Measurements from ENCODE around the gene TMEM18. TPM values are rescaled to one million over a fixed set of nuclear protein-coding genes. Genes with fewer than 3 reads are reported as not detected.
A peak's percentile ranks its signal among the peaks of the same experiment; 100 is the strongest.

The TMEM18 gene
- total RNA-seq, 4 donors from 2014 or later, result 10.8 to 49.7 (median 34.3) TPM

GRCh38 chr2:714005-714741 is 37.0 kb upstream of the TMEM18 start:
- Histone ChIP-seq H3K4me1 (no peaks in the 10 kb centered on the region), H3K36me3 (no peaks in the 10 kb centered on the region), H3K9me3 (no peaks in the 10 kb centered on the region), H3K4me3 (no peak overlapping the region), H3K27me3 (no peaks in the 10 kb centered on the region), H3K27ac (no peak overlapping the region)
- DNase-seq, result peak in 1 of 2 donors; percentile 61
- TF ChIP-seq POLR2A (IDR thresholded peaks at IDR 0.05), result no peak
- TF ChIP-seq, protein P1, sequence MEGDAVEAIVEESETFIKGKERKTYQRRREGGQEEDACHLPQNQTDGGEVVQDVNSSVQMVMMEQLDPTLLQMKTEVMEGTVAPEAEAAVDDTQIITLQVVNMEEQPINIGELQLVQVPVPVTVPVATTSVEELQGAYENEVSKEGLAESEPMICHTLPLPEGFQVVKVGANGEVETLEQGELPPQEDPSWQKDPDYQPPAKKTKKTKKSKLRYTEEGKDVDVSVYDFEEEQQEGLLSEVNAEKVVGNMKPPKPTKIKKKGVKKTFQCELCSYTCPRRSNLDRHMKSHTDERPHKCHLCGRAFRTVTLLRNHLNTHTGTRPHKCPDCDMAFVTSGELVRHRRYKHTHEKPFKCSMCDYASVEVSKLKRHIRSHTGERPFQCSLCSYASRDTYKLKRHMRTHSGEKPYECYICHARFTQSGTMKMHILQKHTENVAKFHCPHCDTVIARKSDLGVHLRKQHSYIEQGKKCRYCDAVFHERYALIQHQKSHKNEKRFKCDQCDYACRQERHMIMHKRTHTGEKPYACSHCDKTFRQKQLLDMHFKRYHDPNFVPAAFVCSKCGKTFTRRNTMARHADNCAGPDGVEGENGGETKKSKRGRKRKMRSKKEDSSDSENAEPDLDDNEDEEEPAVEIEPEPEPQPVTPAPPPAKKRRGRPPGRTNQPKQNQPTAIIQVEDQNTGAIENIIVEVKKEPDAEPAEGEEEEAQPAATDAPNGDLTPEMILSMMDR (IDR thresholded peaks at IDR 0.05), result peak; percentile 24 to 62 (median 54)
- intact Hi-C loops (cut with DNase I; ENCODE audit: low total_unique reads), result no loop called here

DNA sequence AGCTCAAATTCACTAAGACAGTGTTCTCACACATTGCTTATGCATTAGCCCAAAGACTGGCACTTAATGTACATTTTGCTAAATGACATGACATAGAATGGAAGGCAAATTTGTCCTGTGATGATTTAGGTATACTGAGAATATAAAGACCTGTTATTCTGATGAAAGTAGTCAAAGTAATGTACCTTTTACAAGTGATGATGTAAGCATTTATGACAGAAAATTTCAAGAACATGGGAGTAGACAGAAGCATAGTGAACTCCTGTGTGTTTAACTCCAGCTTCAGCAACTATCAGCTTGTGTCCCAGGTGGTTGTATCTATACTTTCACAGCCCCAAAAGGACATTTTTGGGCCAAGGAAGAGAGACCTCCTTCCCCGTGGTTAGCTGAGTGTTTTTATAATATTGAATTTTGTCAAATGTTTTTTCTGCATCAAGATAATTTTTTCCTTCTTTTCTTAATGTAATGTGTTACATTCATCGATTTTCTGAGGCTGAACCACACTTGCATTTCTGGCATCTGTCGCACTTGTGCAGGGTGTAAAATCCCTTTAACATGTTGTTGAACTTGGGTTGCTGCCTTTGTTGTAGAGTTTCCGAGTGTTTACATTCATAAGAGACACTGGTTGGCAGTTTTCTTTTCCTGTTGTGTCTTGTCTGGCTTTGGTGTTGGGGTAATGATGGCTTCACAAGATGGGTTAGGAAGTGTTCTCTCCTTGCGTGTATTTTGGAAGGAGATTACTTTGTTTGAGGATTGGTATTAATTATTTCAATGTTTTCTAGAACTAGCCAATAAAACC is 33.9 kb upstream of the TMEM18 start:
- Histone ChIP-seq H3K27me3 (no peaks in the 10 kb centered on the region), H3K27ac (no peak overlapping the region), H3K36me3 (no peaks in the 10 kb centered on the region), H3K4me3 (no peak overlapping the region), H3K9me3 (no peaks in the 10 kb centered on the region), H3K4me1 (no peaks in the 10 kb centered on the region)
- intact Hi-C loops (cut with DNase I; ENCODE audit: low total_unique reads), result no loop called here
- TF ChIP-seq, protein P1 (IDR thresholded peaks at IDR 0.05), result no peak
- TF ChIP-seq POLR2A (IDR thresholded peaks at IDR 0.05), result no peak
- DNase-seq, result no peak

DNA sequence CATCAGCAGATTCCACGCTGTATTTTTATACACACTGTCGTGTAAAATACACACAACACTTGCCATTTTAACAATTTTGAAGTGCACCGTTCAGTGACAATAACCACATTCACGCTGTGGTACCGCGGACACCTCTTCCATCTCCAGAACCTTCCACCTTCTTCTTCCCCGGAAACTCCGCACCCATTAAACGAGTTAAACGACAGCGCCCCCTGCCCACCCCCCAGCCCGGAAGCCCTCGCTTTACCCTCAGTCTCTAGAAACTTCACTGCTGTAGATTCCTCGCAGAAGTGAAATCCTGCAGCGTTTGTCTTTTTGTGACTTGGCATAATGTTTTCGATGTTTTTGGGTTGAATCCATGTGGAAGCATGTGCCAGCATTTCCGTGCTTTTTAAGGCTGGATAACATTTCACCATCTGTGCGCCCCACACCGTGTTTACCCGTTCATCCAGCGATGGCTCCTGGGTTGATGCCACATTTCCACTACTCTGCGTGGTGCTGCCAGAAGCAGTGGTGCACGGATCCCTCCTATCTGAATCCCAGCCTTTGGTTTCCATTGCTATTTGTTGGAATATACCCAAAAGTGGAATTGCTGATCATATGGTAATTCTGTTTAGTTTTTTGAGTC is 32.0 kb upstream of the TMEM18 start:
- intact Hi-C loops (cut with DNase I; ENCODE audit: low total_unique reads), result no loop called here
- Histone ChIP-seq H3K9me3 (no peaks in the 10 kb centered on the region), H3K27me3 (no peaks in the 10 kb centered on the region), H3K4me3 (no peak overlapping the region), H3K36me3 (no peaks in the 10 kb centered on the region), H3K27ac (no peak overlapping the region), H3K4me1 (no peaks in the 10 kb centered on the region)
- no peak for TF ChIP-seq POLR2A (IDR thresholded peaks at IDR 0.05)
- TF ChIP-seq, protein P1 (IDR thresholded peaks at IDR 0.05), result no peak
- DNase-seq, result no peak

DNA sequence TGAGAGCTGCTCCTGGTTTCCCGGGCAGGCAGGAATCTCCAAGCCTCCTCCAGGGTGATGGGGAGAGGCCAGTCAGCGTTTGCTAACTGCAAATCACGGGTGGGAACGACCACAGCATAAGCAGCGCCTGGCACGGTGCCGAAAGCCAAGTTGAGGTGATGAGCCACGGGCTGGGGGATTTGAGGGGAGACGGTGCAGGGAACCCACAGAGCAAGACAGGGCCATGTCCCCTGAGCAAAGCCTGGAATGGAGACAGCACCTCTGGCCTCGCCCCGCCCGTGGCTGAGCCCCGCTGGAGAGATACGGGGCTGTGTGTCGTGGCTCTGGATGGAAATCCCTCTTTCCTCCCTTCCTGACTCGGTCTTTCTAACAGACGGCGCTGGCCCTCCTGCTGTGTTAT is 31.5 kb upstream of the TMEM18 start:
- Histone ChIP-seq H3K9me3 (no peaks in the 10 kb centered on the region), H3K36me3 (no peaks in the 10 kb centered on the region), H3K4me3 (no peak overlapping the region), H3K27ac (no peak overlapping the region), H3K4me1 (no peaks in the 10 kb centered on the region), H3K27me3 (no peaks in the 10 kb centered on the region)
- DNase-seq, result no peak
- intact Hi-C loops (cut with DNase I; ENCODE audit: low total_unique reads), result no loop called here
- TF ChIP-seq, protein P1 (IDR thresholded peaks at IDR 0.05), result no peak
- no peak for TF ChIP-seq POLR2A (IDR thresholded peaks at IDR 0.05)
